ENCODE measurements around the gene SLMAP.
A peak's percentile ranks its signal among the peaks of the same experiment; 100 is the strongest.

SLMAP gene

GRCh38 chr3:57890874-57891273 lies 134.8 kb downstream of the SLMAP start:
- no peak for DNase-seq (ENCODE audit: low spot score)

GRCh38 chr3:57892423-57892822 lies 136.3 kb downstream of the SLMAP start:
- DNase-seq (ENCODE audit: low spot score), result no peak

DNA sequence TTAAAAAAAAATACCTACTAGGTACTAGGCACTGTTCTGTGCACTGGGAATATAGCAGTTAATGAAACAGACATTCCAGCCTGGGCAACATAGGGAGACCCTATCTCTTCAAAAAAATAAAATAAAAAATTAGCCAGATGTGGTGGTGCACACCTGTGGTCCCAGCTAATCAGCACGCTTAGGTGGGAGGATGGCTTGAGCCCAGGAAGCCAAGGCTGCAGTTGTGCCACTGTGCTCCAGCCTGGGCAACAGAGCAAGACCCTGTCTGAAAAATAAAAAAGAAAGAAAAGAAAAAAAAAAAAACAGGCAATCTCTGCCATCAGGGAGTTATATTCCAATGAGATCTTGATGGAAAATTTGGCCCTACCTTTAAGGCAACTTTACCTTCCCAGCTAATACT lies 137.0 kb downstream of the SLMAP start:
- DNase-seq (ENCODE audit: low spot score), result no peak

DNA sequence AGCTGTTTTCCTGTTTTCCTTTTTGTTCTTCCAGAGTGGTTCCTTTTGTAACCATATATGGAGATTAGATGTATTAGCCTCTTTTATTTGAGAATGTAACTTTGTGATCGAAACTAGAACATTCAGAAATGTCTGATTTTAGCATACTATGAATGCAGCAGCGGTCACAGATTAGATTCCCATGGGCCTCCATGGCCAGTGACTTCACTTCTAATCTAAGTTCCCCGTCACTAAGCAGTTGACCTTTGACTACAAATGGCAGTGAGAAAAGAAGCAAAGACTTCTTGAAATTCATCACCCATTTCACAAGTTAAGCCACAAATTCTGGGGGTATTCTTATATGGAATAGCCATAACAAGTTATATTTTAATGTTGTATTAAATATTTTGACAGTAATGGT lies 137.6 kb downstream of the SLMAP start:
- DNase-seq (ENCODE audit: low spot score), result no peak

DNA sequence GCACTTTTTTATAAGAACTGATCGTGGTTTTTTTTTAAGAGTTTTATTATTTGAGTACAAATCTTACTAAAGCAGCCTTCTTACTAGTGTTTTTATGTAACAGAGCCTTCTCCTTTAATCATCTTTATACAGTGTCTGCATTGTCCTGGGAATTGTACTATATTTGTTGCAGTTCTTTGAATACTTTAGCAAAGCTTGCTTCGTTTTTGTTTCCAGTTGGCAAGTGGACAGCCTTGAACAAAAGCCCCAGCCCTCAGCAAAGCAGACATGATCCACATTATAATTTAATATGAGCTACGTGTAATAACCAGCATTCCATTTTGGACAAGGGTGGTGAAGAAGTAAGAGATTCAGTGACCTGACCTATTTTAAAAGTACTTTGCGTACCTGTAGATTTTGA lies 139.9 kb downstream of the SLMAP start:
- no peak for DNase-seq (ENCODE audit: low spot score)

DNA sequence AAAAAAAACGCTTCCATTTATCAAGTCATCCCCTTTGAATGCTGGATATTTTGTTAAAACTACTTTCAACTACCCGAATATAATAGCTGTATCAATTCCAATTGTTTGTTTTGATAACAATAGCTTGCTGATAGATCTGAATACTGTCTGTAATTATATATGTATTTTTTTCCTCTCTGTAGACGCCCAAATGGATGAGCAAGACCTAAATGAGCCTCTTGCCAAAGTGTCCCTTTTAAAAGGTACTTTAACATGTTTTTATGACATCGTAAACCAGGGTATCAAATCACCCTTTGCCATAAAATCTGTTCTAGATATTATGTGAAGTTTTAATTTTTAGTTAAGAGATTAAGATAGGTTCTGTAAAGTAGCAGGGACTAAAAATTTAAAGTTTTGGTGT lies 140.6 kb downstream of the SLMAP start:
- peak; percentile 29 for DNase-seq (ENCODE audit: low spot score)

DNA sequence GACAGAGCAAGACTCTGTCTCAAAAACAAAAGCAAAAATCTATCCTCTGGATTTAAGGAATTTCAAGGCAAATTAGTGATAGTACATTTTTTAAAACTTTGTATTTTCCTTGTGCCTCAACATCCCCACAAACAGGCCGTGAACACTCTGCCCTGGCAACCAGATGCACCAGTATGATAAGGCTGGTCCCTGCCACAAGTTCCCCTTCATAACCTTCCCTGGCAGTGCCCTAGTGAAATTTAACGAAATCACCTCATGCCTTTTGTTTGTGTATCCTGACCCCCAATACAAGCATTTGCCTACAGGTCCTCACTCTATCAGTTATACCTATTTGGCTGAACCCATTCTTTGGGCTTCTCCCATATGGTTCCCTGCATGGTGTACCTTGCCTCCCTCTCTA lies 144.7 kb downstream of the SLMAP start:
- no peak for DNase-seq (ENCODE audit: low spot score)

GRCh38 chr3:57903124-57903890 lies 147.2 kb downstream of the SLMAP start:
- DNase-seq (ENCODE audit: low spot score), result no peak

- peak; percentile 32 for DNase-seq (ENCODE audit: low spot score)
Measured at GRCh38 chr3:57910990-57911389, 154.9 kb downstream of the SLMAP start.

DNA sequence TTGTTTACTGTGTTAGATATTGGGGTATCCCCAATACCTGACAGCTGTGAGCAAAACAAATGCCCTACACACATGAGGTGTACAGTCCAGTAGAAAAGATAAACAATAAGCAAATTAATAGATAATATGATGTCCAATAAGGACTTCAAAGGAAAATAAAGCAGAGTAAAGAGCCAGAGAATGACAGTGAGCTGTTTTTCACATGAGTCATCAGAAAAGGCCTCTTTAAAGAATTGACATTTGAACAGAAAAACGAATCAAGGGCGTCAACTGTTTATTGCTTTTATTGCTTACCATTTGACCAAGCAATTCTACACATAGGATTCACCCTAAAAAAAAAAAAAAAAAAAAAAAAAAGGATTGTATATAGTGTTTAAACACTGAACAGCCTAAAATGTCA lies 155.5 kb downstream of the SLMAP start:
- no peak for DNase-seq (ENCODE audit: low spot score)

- no peak for DNase-seq (ENCODE audit: low spot score)
Measured at GRCh38 chr3:57917601-57918000, 161.5 kb downstream of the SLMAP start.

- DNase-seq (ENCODE audit: low spot score), result no peak
Measured at GRCh38 chr3:57918123-57918837, 162.2 kb downstream of the SLMAP start.

GRCh38 chr3:57919987-57920386 lies 163.9 kb downstream of the SLMAP start:
- no peak for DNase-seq (ENCODE audit: low spot score)

DNA sequence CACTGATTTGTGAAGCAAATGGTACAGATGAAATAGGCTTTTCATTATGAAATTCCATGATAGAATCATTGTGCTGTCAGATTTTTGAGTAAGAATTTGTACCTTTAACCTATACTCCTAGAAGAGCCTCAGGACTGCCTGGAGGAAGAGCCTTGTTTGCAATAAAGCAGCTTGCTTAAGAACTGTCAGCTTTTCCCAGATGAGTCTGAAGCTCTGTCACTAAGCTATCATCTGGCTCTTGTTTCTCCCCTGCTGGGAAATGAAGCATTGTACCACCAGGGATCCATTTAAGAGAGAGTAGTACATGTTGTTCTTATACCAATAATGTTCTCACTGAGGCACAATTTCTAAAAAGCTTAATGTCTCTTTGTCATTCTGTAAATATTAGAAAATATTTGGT lies 167.0 kb downstream of the SLMAP start:
- no peak for DNase-seq (ENCODE audit: low spot score)

- DNase-seq (ENCODE audit: low spot score), result no peak
Measured at GRCh38 chr3:57923752-57924151, 167.6 kb downstream of the SLMAP start.

DNA sequence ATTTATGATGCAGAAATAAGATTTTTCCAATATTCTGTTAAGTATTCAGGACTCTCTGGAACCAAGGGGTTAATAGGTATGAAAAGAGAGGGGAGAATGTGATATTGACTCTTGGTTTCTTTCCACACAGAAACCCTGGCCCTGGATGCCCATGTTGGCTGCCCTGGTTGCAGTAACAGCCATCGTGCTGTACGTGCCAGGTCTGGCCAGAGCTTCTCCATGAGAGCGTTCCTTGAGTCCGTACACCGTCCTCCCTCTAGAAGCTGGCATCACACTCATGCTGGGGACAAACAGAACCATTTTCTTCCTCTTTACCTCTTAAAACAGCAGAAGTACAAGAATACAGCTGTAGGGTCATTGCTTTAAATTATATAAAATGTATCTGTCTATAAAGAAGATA lies 171.1 kb downstream of the SLMAP start:
- DNase-seq (ENCODE audit: low spot score), result no peak

GRCh38 chr3:57927916-57928315 lies 171.8 kb downstream of the SLMAP start:
- no peak for DNase-seq (ENCODE audit: low spot score)

- no peak for DNase-seq (ENCODE audit: low spot score)
Measured at GRCh38 chr3:57928511-57928910, 172.4 kb downstream of the SLMAP start.

GRCh38 chr3:57929988-57930387 lies 173.9 kb downstream of the SLMAP start:
- no peak for DNase-seq (ENCODE audit: low spot score)

DNA sequence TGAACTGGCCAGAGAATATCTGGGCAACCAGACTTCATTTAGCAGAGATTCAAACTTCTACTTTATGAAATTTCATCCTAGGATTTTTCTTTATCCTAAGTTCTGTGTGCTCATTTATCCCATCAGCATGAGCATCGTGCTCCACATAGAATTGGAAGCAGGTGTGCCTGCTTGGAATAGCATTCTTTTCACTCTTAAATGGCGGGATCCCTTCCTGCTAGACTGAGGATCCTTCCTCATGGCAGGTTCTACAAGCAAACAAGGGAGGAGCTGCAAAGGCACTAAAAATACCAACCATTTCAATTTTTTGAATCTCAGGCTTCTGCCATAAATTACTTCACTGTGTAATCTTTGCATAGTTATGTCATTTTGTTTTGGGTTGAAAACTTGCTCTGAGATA lies 177.5 kb downstream of the SLMAP start:
- no peak for DNase-seq (ENCODE audit: low spot score)

- DNase-seq (ENCODE audit: low spot score), result no peak
Measured at GRCh38 chr3:57934373-57934772, 178.3 kb downstream of the SLMAP start.

- no peak for DNase-seq (ENCODE audit: low spot score)
Measured at GRCh38 chr3:57935539-57935938, 179.4 kb downstream of the SLMAP start.

GRCh38 chr3:57937092-57937491 lies 181.0 kb downstream of the SLMAP start:
- no peak for DNase-seq (ENCODE audit: low spot score)

- no peak for DNase-seq (ENCODE audit: low spot score)
Measured at GRCh38 chr3:57939775-57940174, 183.7 kb downstream of the SLMAP start.
